HepG2 (cell line): ENCODE results near the gene DCC. TPM values are rescaled to one million over a fixed set of nuclear protein-coding genes. Genes with fewer than 3 reads are reported as not detected.

Experiments used
- ATAC-seq: fragments of 200-7000 bp; cut with Tn5 transposase; 3 replicates; pipeline ENCODE4 v1.9.1; 2020; ENCODE audit warnings: mild to moderate bottlenecking, moderate library complexity
- BruUV-seq: library from RNA; stranded (reverse); fragments of 400-500 nt; replicated peaks from 2 replicates; lab custom pipeline; 2021; lab: Mats Ljungman, UMichigan
- CTCF ChIA-PET: fragments of 300-600 bp; formaldehyde crosslinking; extraction: SDS; loops from one replicate; lab custom pipeline; 2021; ENCODE audit warnings: low total read pairs, inconsistent platforms, low intra/inter-chr PET ratio; lab: Yijun Ruan, JAX
- POLR2A ChIA-PET: fragments of 350-600 bp; sonication (Branson Sonifier 250); formaldehyde crosslinking; loops from one replicate; lab custom pipeline; 2020; ENCODE audit warnings: antibody characterized with exemption, inconsistent platforms; lab: Yijun Ruan, JAX
- DNase-seq: peaks from one replicate; pipeline ENCODE4 v3.0.0-alpha.2; 2015; ENCODE audit warnings: low spot score
- FAIRE-seq: peaks from 3 replicates; lab custom pipeline; 2011; peaks lifted over from hg19 to GRCh38; lab: Jason Lieb, UNC
- H2AFZ ChIP-seq: one replicate; pipeline ENCODE4 v1.6.1; 2011; ENCODE audit warnings: low read length, inconsistent platforms
- H3K27ac ChIP-seq: fragments of 300-600 bp; 3 replicates; pipeline ENCODE4 v1.8.0; 2011; ENCODE audit warnings: mixed run types, mild to moderate bottlenecking, mixed read lengths, low read length, inconsistent platforms; ENCODE audit not compliant: insufficient read depth; ENCODE audit errors: extremely low read length
- H3K27me3 ChIP-seq, 2 experiments: fragments of 200-600 bp in 1 of 2; 2 replicates in 1 of 2; 3 replicates in 1 of 2; pipeline versions ENCODE4 v1.6.0 to v1.8.0; 2011; ENCODE audit warnings: low read length in 2 of 2, mild to moderate bottlenecking in 2 of 2, moderate library complexity in 2 of 2, inconsistent platforms in 1 of 2; ENCODE audit not compliant: insufficient read depth in 2 of 2, control insufficient read depth in 1 of 2
- H3K36me3 ChIP-seq, 2 experiments: fragments of 200-600 bp in 1 of 2; replicated peaks in 1 of 2; 2 replicates in 1 of 2; 3 replicates in 1 of 2; pipeline versions ENCODE4 v1.5.1 to v1.8.0; 2011; ENCODE audit warnings: low read length in 2 of 2, inconsistent platforms in 1 of 2; ENCODE audit not compliant: insufficient read depth in 2 of 2, control insufficient read depth in 1 of 2
- H3K4me1 ChIP-seq: 2 replicates; pipeline ENCODE4 v1.5.1; 2012; ENCODE audit warnings: low read length, inconsistent platforms; ENCODE audit not compliant: insufficient read depth
- H3K4me2 ChIP-seq: 2 replicates; pipeline ENCODE4 v1.6.0; 2011; ENCODE audit warnings: low read depth, low read length, inconsistent platforms
- H3K4me3 ChIP-seq, 3 experiments: fragments of 200-600 bp in 1 of 3; sonication (generic), shearing (Covaris generic) in 1 of 3; replicated peaks in 1 of 3; 2 replicates each; pipeline ENCODE4 v1.5.1; 2011 to 2016; ENCODE audit warnings: low read length in 3 of 3, inconsistent platforms in 2 of 3, low read depth in 2 of 3, mild to moderate bottlenecking in 2 of 3, control low read depth in 1 of 3, mixed read lengths in 1 of 3; ENCODE audit not compliant: insufficient read depth in 1 of 3
- H3K79me2 ChIP-seq: one replicate; pipeline ENCODE4 v1.6.1; 2011; ENCODE audit warnings: low read length, inconsistent platforms; ENCODE audit not compliant: insufficient read depth
- H3K9ac ChIP-seq: 2 replicates; pipeline ENCODE4 v1.6.0; 2011; ENCODE audit warnings: mild to moderate bottlenecking, low read depth, low read length, inconsistent platforms; ENCODE audit not compliant: insufficient read depth
- H3K9me3 ChIP-seq: 2 replicates; pipeline ENCODE4 v1.5.1; 2012; ENCODE audit warnings: mild to moderate bottlenecking, low read length
- H4K20me1 ChIP-seq: 2 replicates; pipeline ENCODE4 v1.6.0; 2011; ENCODE audit warnings: inconsistent platforms, mild to moderate bottlenecking, low read length, moderate library complexity; ENCODE audit not compliant: insufficient read depth
- ATF7 ChIP-seq, 2 experiments: fragments of 450-650 bp in 1 of 2; sonication (generic) in 1 of 2; formaldehyde crosslinking in 1 of 2; IDR thresholded peaks; 2 replicates each; pipeline versions ENCODE4 v1.4.0 to v1.6.1; 2016 to 2020; ENCODE audit warnings: antibody characterized with exemption in 1 of 2, mild to moderate bottlenecking in 1 of 2, missing genetic modification reagents in 1 of 2
- MNT ChIP-seq: fragments of 450-650 bp; IDR thresholded peaks from 2 replicates; pipeline ENCODE4 v1.6.1; 2016
- THAP7 ChIP-seq: sonication (generic); formaldehyde crosslinking; IDR thresholded peaks from 2 replicates; pipeline ENCODE4 v1.8.1; 2023; ENCODE audit warnings: mild to moderate bottlenecking, missing genetic modification reagents
- ZNF792 ChIP-seq: IDR thresholded peaks from 2 replicates; pipeline ENCODE4 v1.6.1; 2016
- WGBS: methylation state at CpG from one replicate; pipeline ENCODE4 v1.1.6; 2017; ENCODE audit warnings: low lambda C conversion rate; 5-methylcytosine and 5-hydroxymethylcytosine counted together
- in situ Hi-C: cut with HindIII; loops from 2 replicates; pipeline ENCODE4 v1.10.0; 2017; ENCODE audit warnings: low pct_unique_long_range_greater_than_20kb; ENCODE audit not compliant: extremely low pct_ligation_motif_present
- intact Hi-C: fragments of 100-400 bp; cut with micrococcal nuclease; formaldehyde crosslinking; loops from one replicate; pipeline ENCODE4 v1.10.0; 2022; ENCODE audit not compliant: unreplicated experiment
- polyA plus RNA-seq, 8 experiments: library from polyadenylated mRNA; depleted of rRNA in 3 of 8; stranded (reverse) in 7 of 8; unstranded in 1 of 8; fragments of >200 nt; fragmentation: Illumina TruSeq in 4 of 8; extraction: Trizol in 4 of 8; gene quantifications; 2 replicates each; pipeline versions ENCODE4 v1.2.1 to v1.2.3, GENCODE V29; 2011 to 2016; ENCODE audit warnings: low read depth in 4 of 8, missing spikeins in 1 of 8, mixed read lengths in 1 of 8; ENCODE audit not compliant: insufficient read depth in 1 of 8
- total RNA-seq, 5 experiments: library from RNA; depleted of rRNA; stranded (reverse); fragments of >200 nt; fragmentation: Illumina TruSeq; extraction: Trizol; gene quantifications; 2 replicates each; pipeline ENCODE4 v1.2.3, GENCODE V29; 2016; ENCODE audit warnings: low read depth in 1 of 5
- TF ChIP-seq, protein P1 (sequence below): sonication (generic); formaldehyde crosslinking; conservative IDR thresholded peaks from 2 replicates; pipeline ENCODE4 v1.8.0; 2022; ENCODE audit warnings: missing genetic modification reagents

DCC gene
- total and polyA plus RNA-seq, 2 of the 13 experiments (the other 11 are each of a cell fraction or from before 2014, with no cell fraction given) = not detected

DNA sequence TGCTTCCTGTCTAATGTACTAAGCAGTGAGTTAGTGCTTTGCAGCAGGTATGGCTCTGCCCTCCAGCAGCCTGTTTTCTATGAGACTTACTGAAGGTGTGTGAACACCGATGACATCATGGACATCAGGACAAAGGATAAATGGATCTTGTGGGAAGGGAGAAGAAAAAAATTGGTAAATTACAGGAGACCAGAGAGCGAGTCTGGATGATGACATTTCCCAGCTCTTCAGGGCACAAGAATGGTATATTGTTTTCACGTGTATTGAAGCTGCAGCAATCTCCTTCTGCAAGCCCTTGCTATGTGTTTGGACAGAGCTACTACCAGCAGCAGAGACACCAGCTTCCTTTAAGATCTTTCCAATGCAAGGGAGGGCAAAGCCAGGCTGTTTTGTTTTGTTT is 47.2 kb downstream of the DCC start:
- no peak for FAIRE-seq
- H3K9me3 ChIP-seq = no peaks in the 10 kb centered on the region
- no peak for DNase-seq
- intact Hi-C loops (no loop called here), in situ Hi-C loops (no loop called here)
- no peak overlapping the region for H3K27ac ChIP-seq
- ATAC-seq = no peak
- no peak overlapping the region for H3K4me3 ChIP-seq
- H3K27me3 ChIP-seq = no peaks in the 10 kb centered on the region
- ChIA-PET CTCF (no interaction called here), POLR2A (no interaction called here)
- H3K36me3 ChIP-seq = no peaks in the 10 kb centered on the region
- H4K20me1 ChIP-seq = no peaks in the 10 kb centered on the region
- H2AFZ ChIP-seq = no peak overlapping the region
- H3K79me2 ChIP-seq = no peaks in the 10 kb centered on the region
- TF ChIP-seq THAP7 (no peak), ZNF792 (CRISPR knock-in tag) (no peak), ATF7 (IDR thresholded peaks at IDR 0.05) (peak; percentile 45; the same call in 1 of the 2 replicates), ATF7 (CRISPR knock-in tag; IDR thresholded peaks at IDR 0.05) (no peak), MNT (no peak)
- TF ChIP-seq, protein P1, sequence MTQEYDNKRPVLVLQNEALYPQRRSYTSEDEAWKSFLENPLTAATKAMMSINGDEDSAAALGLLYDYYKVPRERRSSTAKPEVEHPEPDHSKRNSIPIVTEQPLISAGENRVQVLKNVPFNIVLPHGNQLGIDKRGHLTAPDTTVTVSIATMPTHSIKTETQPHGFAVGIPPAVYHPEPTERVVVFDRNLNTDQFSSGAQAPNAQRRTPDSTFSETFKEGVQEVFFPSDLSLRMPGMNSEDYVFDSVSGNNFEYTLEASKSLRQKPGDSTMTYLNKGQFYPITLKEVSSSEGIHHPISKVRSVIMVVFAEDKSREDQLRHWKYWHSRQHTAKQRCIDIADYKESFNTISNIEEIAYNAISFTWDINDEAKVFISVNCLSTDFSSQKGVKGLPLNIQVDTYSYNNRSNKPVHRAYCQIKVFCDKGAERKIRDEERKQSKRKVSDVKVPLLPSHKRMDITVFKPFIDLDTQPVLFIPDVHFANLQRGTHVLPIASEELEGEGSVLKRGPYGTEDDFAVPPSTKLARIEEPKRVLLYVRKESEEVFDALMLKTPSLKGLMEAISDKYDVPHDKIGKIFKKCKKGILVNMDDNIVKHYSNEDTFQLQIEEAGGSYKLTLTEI (CRISPR knock-in tag) = no peak
- no peaks in the 10 kb centered on the region for H3K4me1 ChIP-seq
- 2% methylated on average over 3 of the region's 3 CpGs for WGBS
- H3K9ac ChIP-seq = no peak overlapping the region
- H3K4me2 ChIP-seq = no peak overlapping the region
- BruUV-seq = no TSS peak
